Superior temporal gyrus (tissue), 1 donor: ENCODE measurements around the gene LRRIQ1.
"Not testable (repeated sequence)": the region's sequence is repeated elsewhere in the genome, so short reads cannot be mapped to it uniquely, and the experiment has no call there.

Experiments used
- DNase-seq: peaks from one replicate; pipeline ENCODE4 v3.0.0-alpha.2; 2016; ENCODE audit errors: extremely low spot score

The LRRIQ1 gene

DNA sequence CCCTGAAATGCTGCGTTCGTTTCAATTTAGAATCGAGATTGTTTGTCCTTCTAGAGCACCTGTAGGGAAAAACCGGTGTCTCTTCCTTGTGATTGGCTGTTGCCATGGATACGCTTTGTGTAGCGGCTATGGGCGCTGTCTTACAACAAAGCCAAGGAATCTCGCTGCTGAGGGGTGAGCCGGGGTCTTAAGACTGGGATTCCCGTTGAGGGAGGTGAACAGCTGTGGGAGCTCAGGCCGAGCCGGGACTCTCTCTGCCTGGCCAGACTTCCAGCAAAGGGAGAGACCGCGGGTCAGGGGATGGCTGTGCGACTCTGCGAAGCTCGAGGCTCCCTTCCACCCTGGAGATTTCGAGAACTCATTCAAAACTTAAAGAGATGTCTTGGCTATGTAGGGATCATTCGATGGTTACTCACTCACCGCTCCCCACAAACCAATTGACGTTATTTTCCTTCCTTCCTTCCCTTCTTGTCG, at the start of gene LRRIQ1, which contains the start of gene TSPAN19:
Gene LRRIQ1 (plus strand): TSS at position 118 of the 474 bp plus-strand sequence. CDS start 1,826 bp downstream, outside the sequence.
Gene TSPAN19 (minus strand): TSS at position 44 of the 474 bp plus-strand sequence. CDS start 6,331 bp downstream, outside the sequence.
- DNase-seq, result peak; percentile 97

- peak; percentile 41 for DNase-seq
Measured at GRCh38 chr12:84986586-84986985, 49.6 kb upstream of the LRRIQ1 start.

GRCh38 chr12:84994426-84994825, 41.7 kb upstream of the LRRIQ1 start:
- DNase-seq, result no peak

- no peak for DNase-seq
Measured at GRCh38 chr12:84995641-84996040, 40.5 kb upstream of the LRRIQ1 start.

- DNase-seq, result no peak
Measured at GRCh38 chr12:84996759-84997158, 39.4 kb upstream of the LRRIQ1 start.

- DNase-seq, result no peak
Measured at GRCh38 chr12:84998341-84998740, 37.8 kb upstream of the LRRIQ1 start.

DNA sequence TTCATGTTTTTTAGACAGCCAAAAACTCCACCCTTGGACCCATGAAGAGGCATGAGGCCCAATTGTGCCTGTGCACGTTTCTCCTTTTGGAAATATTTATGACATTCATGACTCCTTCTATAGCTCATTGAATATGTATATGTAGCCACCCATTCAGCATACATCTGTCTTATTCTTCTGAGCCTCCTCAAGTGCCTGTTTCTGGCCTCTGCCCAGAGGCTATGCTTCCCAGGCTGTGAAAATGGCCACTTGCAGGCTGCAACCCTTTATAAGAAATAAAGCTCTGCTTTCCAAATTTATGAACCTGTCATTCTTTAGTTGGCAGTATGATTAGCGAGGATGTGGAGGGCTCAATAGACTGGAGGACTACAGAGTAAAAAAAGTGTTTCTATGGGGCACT, 35.4 kb upstream of the LRRIQ1 start:
- DNase-seq, result no peak

GRCh38 chr12:85002778-85003296, 33.3 kb upstream of the LRRIQ1 start:
- no peak for DNase-seq

- no peak for DNase-seq
Measured at GRCh38 chr12:85004204-85004603, 31.9 kb upstream of the LRRIQ1 start.

- not testable (repeated sequence) for DNase-seq
Measured at GRCh38 chr12:85005047-85005446, 31.1 kb upstream of the LRRIQ1 start.

- DNase-seq, result no peak
Measured at GRCh38 chr12:85005615-85006014, 30.5 kb upstream of the LRRIQ1 start.

DNA sequence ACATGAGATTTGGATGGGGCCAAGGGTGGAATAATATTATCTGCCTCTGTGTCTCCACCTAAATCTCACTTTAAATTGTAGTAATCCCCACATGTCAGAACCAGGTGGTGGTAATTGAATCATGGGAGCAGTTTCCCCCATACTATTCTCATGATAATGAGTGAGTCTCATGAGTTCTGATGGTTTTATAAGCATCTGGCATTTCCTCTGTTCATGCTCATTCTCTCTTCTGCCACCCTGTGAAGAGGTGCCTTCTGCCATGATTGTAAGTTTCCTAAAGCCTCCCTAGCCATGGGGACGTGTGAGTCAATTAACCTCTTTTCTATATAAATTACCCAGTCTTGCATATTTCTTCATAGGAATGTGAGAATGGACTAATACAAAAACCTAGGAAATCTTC, 29.9 kb upstream of the LRRIQ1 start:
- no peak for DNase-seq

DNA sequence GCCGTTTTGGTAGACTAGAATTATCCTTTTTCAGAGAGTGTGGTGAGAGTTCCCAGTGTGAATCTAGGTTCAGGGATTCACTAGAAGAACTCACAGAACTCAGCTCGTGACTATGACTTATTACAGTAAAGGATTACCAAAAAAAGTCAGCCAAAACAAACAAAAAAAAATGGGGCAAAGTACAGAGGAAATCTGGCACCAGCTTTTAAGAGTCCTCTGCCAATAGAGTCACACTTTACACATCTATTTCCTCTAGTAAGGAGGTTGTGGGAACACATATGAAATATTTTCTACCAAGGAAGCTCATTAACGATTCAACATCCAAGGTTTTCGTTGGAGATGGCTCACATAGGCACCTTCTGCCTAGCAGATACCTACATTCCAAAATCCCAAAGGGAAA, 28.3 kb upstream of the LRRIQ1 start:
- DNase-seq, result no peak

DNA sequence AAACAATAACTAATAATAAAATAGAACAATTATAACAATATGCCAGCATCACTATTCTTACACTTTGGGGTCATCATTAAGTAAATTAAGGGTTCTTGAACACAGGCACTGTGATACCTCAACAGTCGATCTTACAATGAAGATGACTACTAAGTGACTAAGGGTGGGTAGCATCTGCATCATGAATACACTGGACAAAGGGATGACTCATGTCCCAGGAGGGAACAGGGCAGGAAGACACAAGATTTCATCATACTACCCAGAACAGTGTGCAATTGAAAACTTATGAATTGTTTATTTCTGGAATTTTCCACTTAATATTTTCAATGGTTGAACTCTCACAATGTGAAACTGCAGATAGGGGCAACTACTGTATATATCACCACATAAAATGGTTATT, 19.7 kb upstream of the LRRIQ1 start:
- DNase-seq, result peak; percentile 68

- no peak for DNase-seq
Measured at GRCh38 chr12:85017133-85017532, 19.0 kb upstream of the LRRIQ1 start.

DNA sequence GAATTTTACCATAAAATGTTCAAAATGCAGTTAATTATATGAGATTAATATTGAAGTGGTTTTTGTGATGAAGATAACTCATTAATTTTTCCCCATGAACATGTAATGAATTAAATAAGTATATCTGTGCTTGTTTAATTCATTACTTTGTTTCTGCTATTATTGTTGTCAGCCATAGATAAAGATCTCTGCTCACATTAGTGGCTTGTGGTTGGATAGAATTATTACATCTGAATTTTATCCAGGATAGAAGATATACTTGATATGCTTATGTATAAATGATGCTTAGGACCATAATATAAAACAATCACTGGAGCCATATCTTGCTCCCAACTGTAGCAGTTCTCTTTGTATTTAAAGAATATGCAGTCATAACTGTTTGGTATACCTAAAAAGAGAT, 18.5 kb upstream of the LRRIQ1 start:
- DNase-seq, result no peak

- no peak for DNase-seq
Measured at GRCh38 chr12:85018098-85018497, 18.1 kb upstream of the LRRIQ1 start.

DNA sequence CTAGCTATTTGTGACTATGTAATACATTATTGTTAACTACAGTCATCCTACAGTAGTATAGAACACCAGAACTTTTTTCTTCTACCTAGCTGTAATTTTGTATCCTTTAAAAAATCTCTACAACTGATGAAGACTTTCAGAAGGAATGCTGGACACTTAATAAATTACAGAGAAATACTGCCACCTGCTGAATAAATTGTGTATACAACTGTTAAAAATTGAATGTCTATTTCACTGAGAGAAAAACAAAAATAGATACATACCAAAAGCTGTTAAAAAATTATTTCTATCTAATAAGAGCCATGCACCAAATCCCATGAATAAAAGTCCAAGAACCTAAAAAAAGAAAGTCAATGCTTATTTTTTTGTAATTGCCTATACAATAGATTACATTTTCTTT, 6.7 kb upstream of the LRRIQ1 start:
- DNase-seq, result peak; percentile 88

DNA sequence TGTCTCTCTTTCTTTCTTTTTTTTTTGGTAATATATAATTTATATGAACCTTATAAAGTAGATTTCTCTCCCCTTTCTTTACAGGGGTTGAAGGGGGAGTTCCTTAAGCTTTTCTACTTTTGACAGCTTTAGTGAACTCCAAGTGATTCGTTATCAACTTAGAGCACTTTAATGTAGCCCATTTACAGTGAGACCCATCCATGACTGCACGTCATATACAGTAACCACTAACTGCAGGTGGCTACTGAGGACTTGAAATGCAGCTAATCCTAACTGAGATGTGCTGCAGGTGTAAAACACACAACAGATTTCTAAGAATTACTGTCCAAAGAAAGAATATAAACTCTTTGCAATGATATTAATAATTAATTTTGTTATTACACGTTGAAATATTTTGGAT, 582 bp downstream of the LRRIQ1 start:
- no peak for DNase-seq

DNA sequence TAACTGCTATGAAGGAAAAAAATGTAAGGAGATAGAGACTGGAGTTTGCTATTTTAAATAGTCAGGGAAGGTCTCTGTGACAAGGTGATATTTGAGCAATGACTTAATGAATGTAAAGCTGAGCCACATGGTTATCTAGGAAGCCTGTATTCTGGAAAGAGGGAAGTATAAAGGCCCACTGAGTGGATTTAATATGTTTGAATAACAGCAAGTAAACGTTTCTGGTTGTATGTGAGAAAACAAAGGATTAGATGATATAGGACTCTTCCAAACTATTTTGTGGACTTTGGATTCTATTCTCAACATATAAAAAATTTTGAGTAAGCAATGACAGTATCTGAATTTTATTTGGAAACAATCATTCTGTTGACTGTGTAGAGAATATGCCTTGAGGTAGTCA, 5.2 kb downstream of the LRRIQ1 start:
- no peak for DNase-seq

DNA sequence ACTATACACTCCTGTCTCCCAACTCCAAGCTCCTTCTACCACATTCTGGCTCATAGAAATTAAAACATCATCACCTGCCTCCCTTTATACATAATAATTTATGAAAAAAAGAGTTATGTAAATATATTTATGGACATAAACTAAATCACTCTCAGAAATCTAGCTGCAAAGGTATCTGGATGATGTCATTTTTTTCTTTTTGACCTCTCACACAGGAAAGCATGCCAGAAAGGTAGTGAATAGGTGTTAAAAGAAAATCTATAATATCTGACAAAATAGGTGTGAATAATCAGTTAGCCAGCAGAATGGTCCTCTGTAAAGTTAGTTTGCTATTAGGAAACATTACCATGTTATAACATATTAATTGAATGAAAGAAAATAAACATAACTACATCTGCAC, 7.7 kb downstream of the LRRIQ1 start:
- no peak for DNase-seq

DNA sequence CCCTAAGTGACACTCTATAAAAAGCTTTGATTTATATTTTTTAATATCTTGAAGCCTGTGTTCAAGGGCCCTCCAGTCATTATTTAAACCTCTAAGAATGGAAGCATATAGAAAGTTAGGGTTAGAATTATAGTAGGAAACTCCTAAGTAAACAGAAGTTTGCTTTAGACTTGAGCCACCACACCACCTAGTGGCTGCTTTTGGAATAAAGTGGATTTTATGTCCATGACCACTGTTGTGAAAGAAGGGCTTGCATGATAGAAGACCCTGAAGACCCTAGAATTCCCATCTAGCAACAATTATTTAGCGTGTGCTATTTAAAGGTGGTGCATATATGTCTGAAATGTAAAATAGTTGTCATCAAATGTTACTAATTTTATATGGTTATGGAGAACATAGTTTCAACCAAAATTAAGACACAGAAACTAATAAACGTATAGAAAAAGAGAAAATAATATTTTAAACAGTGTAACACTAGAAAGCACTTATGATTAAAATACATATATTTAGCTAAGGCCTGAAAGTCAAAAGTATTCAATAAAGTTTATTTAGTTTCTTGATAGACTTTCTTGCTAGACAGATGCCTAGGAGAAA, 21.3 kb downstream of the LRRIQ1 start:
- DNase-seq, result peak; percentile 78

GRCh38 chr12:85058339-85058738, 22.2 kb downstream of the LRRIQ1 start:
- DNase-seq, result no peak

- no peak for DNase-seq
Measured at GRCh38 chr12:85059594-85059993, 23.4 kb downstream of the LRRIQ1 start.
